MM.1S (cell line): Measurements from ENCODE around the gene PNPLA7.
A peak's percentile ranks its signal among the peaks of the same experiment; 100 is the strongest.
"Not testable (repeated sequence)": the region's sequence is repeated elsewhere in the genome, so short reads cannot be mapped to it uniquely, and the experiment has no call there.

ENCODE experiments used
- DNase-seq: peaks from one replicate; pipeline ENCODE4 v3.0.0-alpha.2; 2015
- H2AFZ ChIP-seq: fragments of 300-600 bp; sonication (generic); 2 replicates; pipeline ENCODE4 v1.6.0; 2016; ENCODE audit warnings: antibody characterized with exemption, low read length
- H3F3A ChIP-seq: fragments of 300-600 bp; sonication (generic); 2 replicates; pipeline ENCODE4 v1.6.1; 2016; ENCODE audit warnings: mild to moderate bottlenecking, antibody characterized with exemption, low read length, moderate library complexity, mixed read lengths; ENCODE audit not compliant: insufficient read depth
- H3K27ac ChIP-seq: fragments of 300-600 bp; sonication (generic); 2 replicates; pipeline ENCODE4 v1.5.1; 2016; ENCODE audit warnings: mild to moderate bottlenecking, low read length
- H3K27me3 ChIP-seq: fragments of 300-600 bp; sonication (generic); replicated peaks from 2 replicates; pipeline ENCODE4 v1.6.0; 2016; ENCODE audit warnings: low read length; ENCODE audit not compliant: insufficient read depth
- H3K36me3 ChIP-seq: fragments of 300-600 bp; sonication (generic); replicated peaks from 2 replicates; pipeline ENCODE4 v1.6.1; 2016; ENCODE audit warnings: mild to moderate bottlenecking, low read length, mixed read lengths; ENCODE audit not compliant: insufficient read depth
- H3K4me1 ChIP-seq: fragments of 300-600 bp; sonication (generic); 2 replicates; pipeline ENCODE4 v1.6.1; 2016; ENCODE audit warnings: low read length, mixed read lengths
- H3K4me2 ChIP-seq: fragments of 300-600 bp; sonication (generic); 2 replicates; pipeline ENCODE4 v1.6.0; 2016; ENCODE audit warnings: low read depth, low read length
- H3K4me3 ChIP-seq: fragments of 300-600 bp; sonication (generic); 2 replicates; pipeline ENCODE4 v1.5.1; 2016; ENCODE audit warnings: low read length, mixed read lengths
- H3K79me2 ChIP-seq: fragments of 300-600 bp; sonication (generic); 2 replicates; pipeline ENCODE4 v1.6.1; 2016; ENCODE audit warnings: mixed run types, low read length, mixed read lengths
- H3K9ac ChIP-seq: fragments of 300-600 bp; sonication (generic); 2 replicates; pipeline ENCODE4 v1.6.1; 2016; ENCODE audit warnings: low read length, mixed read lengths
- H3K9me2 ChIP-seq: fragments of 300-600 bp; sonication (generic); replicated peaks from 2 replicates; pipeline ENCODE4 v1.6.1; 2016; ENCODE audit warnings: mild to moderate bottlenecking, low read length, mixed read lengths; ENCODE audit not compliant: insufficient read depth
- H3K9me3 ChIP-seq: fragments of 300-600 bp; sonication (generic); replicated peaks from 2 replicates; pipeline ENCODE4 v1.6.1; 2016; ENCODE audit warnings: mild to moderate bottlenecking, low read length, mixed read lengths; ENCODE audit not compliant: insufficient read depth
- H4K20me1 ChIP-seq: fragments of 300-600 bp; sonication (generic); 2 replicates; pipeline ENCODE4 v1.6.1; 2016; ENCODE audit warnings: mild to moderate bottlenecking, low read length, moderate library complexity, mixed read lengths; ENCODE audit not compliant: insufficient read depth
- EZH2 ChIP-seq: fragments of 300-600 bp; sonication (generic); optimal IDR thresholded peaks from 2 replicates; pipeline ENCODE3; 2017; ENCODE audit warnings: low read depth, mild to moderate bottlenecking, antibody characterized with exemption, low read length, mixed read lengths
- EZH2phosphoT487 ChIP-seq: fragments of 300-600 bp; sonication (generic); IDR thresholded peaks from 2 replicates; pipeline ENCODE4 v1.6.1; 2018; ENCODE audit warnings: antibody characterized with exemption, low read length
- TF ChIP-seq, protein P1 (sequence below): fragments of 300-600 bp; sonication (generic); IDR thresholded peaks from 2 replicates; pipeline ENCODE4 v1.5.1; 2016; ENCODE audit warnings: antibody characterized with exemption, low read length, mixed read lengths

The PNPLA7 gene

GRCh38 chr9:137555179-137555578 is 5.0 kb upstream of the PNPLA7 start:
- Histone ChIP-seq H3K4me2 (no peak overlapping the region), H3F3A (peaks cover 18% of the 10 kb centered on the region), H3K27me3 (no peaks in the 10 kb centered on the region), H3K36me3 (no peaks in the 10 kb centered on the region; the same call in 1 of the 2 replicates), H4K20me1 (no peaks in the 10 kb centered on the region; the same call in 1 of the 2 replicates), H3K9ac (no peak overlapping the region), H3K4me3 (no peak overlapping the region), H3K27ac (no peak overlapping the region), H2AFZ (no peak overlapping the region), H3K79me2 (peaks cover 15% of the 10 kb centered on the region), H3K9me2 (no peaks in the 10 kb centered on the region), H3K4me1 (no peaks in the 10 kb centered on the region), H3K9me3 (no peaks in the 10 kb centered on the region)
- no peak for DNase-seq
- TF ChIP-seq EZH2phosphoT487 (no peak), EZH2 (no peak)
- TF ChIP-seq, protein P1, sequence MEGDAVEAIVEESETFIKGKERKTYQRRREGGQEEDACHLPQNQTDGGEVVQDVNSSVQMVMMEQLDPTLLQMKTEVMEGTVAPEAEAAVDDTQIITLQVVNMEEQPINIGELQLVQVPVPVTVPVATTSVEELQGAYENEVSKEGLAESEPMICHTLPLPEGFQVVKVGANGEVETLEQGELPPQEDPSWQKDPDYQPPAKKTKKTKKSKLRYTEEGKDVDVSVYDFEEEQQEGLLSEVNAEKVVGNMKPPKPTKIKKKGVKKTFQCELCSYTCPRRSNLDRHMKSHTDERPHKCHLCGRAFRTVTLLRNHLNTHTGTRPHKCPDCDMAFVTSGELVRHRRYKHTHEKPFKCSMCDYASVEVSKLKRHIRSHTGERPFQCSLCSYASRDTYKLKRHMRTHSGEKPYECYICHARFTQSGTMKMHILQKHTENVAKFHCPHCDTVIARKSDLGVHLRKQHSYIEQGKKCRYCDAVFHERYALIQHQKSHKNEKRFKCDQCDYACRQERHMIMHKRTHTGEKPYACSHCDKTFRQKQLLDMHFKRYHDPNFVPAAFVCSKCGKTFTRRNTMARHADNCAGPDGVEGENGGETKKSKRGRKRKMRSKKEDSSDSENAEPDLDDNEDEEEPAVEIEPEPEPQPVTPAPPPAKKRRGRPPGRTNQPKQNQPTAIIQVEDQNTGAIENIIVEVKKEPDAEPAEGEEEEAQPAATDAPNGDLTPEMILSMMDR, result no peak

- Histone ChIP-seq H3K79me2 (peaks cover 12% of the 10 kb centered on the region), H2AFZ (no peak overlapping the region), H3K4me2 (no peak overlapping the region), H3K36me3 (no peaks in the 10 kb centered on the region), H3K27me3 (no peaks in the 10 kb centered on the region), H3K4me3 (no peak overlapping the region), H4K20me1 (no peaks in the 10 kb centered on the region), H3K9ac (no peak overlapping the region), H3K4me1 (no peaks in the 10 kb centered on the region), H3K9me3 (no peaks in the 10 kb centered on the region), H3K9me2 (no peaks in the 10 kb centered on the region), H3F3A (peaks cover 25% of the 10 kb centered on the region), H3K27ac (no peak overlapping the region)
- TF ChIP-seq, protein P1, result no peak
- DNase-seq, result no peak
Observed at GRCh38 chr9:137554349-137554748, 4.1 kb upstream of the PNPLA7 start.

DNA sequence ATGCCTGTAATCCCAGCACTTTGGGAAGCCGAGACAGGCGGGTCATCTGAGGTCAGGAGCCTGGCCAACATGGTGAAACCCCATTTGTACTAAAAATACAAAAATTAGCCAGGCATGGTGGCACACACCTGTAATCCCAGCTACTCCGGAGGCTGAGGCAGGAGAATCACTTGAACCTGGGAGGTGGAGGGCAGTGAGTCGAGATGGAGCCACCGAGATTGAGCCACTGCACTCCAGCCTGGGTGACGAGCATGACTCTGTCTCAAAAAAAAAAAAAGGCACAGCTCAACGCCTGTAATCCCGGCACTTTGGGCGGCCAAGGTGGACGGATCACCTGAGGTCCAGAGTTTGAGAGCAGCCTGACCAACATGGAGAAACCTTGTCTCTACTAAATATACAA is 3.5 kb upstream of the PNPLA7 start:
- H3K9me3 ChIP-seq, H3K9me2 ChIP-seq, DNase-seq, H3K36me3 ChIP-seq, H2AFZ ChIP-seq, H3K27me3 ChIP-seq, H3K4me1 ChIP-seq, H3K4me2 ChIP-seq, H4K20me1 ChIP-seq, H3K27ac ChIP-seq, H3K9ac ChIP-seq, H3K4me3 ChIP-seq: not testable (repeated sequence)
- peaks cover 25% of the 10 kb centered on the region for H3F3A ChIP-seq
- H3K79me2 ChIP-seq, result peaks cover 12% of the 10 kb centered on the region

DNA sequence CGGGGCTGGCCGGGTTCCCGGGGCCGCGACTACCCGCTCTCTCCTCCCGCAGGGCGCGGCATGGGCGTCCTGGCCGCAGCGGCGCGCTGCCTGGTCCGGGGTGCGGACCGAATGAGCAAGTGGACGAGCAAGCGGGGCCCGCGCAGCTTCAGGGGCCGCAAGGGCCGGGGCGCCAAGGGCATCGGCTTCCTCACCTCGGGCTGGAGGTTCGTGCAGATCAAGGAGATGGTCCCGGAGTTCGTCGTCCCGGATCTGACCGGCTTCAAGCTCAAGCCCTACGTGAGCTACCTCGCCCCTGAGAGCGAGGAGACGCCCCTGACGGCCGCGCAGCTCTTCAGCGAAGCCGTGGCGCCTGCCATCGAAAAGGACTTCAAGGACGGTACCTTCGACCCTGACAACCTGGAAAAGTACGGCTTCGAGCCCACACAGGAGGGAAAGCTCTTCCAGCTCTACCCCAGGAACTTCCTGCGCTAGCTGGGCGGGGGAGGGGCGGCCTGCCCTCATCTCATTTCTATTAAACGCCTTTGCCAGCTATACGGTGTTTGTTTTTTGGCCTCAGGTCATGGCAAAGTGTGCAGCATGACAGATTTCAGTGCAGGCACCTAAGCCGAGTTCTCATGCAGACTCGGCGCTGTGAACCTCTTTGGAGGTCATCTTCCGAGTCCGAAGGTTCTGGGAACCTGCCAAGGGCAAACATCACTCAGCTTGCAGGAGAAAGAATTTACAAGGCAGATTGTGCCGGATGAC is 2.0 kb upstream of the PNPLA7 start:
- Histone ChIP-seq H3F3A (peaks cover 25% of the 10 kb centered on the region), H3K27ac (peak overlapping the region; percentile 42; the same call in 1 of the 2 replicates), H3K4me1 (no peaks in the 10 kb centered on the region), H3K9me2 (no peaks in the 10 kb centered on the region), H3K4me2 (peak overlapping the region; percentile 77), H2AFZ (peak overlapping the region; percentile 89), H3K9me3 (no peaks in the 10 kb centered on the region), H3K4me3 (peak overlapping the region; percentile 95), H3K27me3 (no peaks in the 10 kb centered on the region), H3K36me3 (no peaks in the 10 kb centered on the region), H3K79me2 (peaks cover 8% of the 10 kb centered on the region), H4K20me1 (no peaks in the 10 kb centered on the region), H3K9ac (peak overlapping the region; percentile 78)
- no peak for DNase-seq
- no peak for TF ChIP-seq EZH2phosphoT487
- no peak for TF ChIP-seq EZH2
- TF ChIP-seq, protein P1, result no peak
